NT2/D1 (cell line): ENCODE results near the gene RNF39.

Experiments
- YY1 ChIP-seq: IDR thresholded peaks from 2 replicates; pipeline ENCODE4 v1.6.1; 2011; ENCODE audit not compliant: insufficient read length, insufficient read depth
- ZNF274 ChIP-seq: IDR thresholded peaks from 2 replicates; pipeline ENCODE4 v1.6.1; 2011; ENCODE audit warnings: mild to moderate bottlenecking, low read depth, low read length

DNA sequence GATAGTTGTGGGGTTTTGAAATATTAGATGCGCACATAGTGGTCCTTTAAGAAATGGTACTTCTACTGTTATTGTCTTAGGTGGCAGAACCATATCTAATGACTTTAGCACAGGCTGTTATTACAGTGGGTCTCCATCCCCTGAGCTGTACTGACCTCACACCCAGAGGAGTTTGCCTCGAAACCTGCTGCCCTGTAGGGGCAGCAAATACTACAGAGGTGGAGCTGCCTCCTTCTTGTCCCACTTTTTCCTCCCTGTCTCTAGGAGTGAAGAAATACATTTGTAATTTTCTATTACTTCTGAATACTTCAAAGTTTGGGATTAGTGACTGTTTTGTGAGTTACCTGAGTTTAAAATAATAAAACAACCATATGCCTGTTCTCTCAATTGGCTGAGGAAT lies 29.1 kb upstream of the RNF39 start:
- TF ChIP-seq ZNF274 (no peak), YY1 (no peak)
